Endothelial cell of umbilical vein (primary cell): ENCODE measurements around the gene TACR1. TPM values are rescaled to one million over a fixed set of nuclear protein-coding genes. Genes with fewer than 3 reads are reported as not detected.

Experiments used
- BruUV-seq: library from RNA; stranded (reverse); fragments of 400-500 nt; replicated peaks from 2 replicates; lab custom pipeline; 2021; lab: Mats Ljungman, UMichigan
- CTCF ChIA-PET: fragments of 300-600, 350-600 bp; sonication (Branson Sonifier 250); formaldehyde crosslinking; loops from one replicate; lab custom pipeline; 2021; ENCODE audit warnings: antibody characterized with exemption, inconsistent platforms; lab: Charles Lee
- POLR2A ChIA-PET: fragments of 300-600, 350-600 bp; sonication (Branson Sonifier 250); formaldehyde crosslinking; loops from one replicate; lab custom pipeline; 2021; ENCODE audit warnings: antibody characterized with exemption, inconsistent platforms; lab: Charles Lee
- DNase-seq: peaks from one replicate; pipeline ENCODE4 v3.0.0-alpha.2; 2011; ENCODE audit warnings: low read depth, low spot score
- FAIRE-seq: peaks from 2 replicates; lab custom pipeline; 2011; peaks lifted over from hg19 to GRCh38; lab: Jason Lieb, UNC
- H2AFZ ChIP-seq: 2 replicates; pipeline ENCODE4 v1.6.0; 2012; ENCODE audit warnings: low read depth, low read length, control low read depth, inconsistent platforms
- H3K27ac ChIP-seq: 2 replicates; pipeline ENCODE4 v1.5.1; 2011; ENCODE audit warnings: low read depth, mild to moderate bottlenecking, control low read depth, low read length, moderate library complexity; ENCODE audit not compliant: insufficient read depth
- H3K27me3 ChIP-seq, 2 experiments: 2 replicates each; pipeline versions ENCODE4 v1.6.0 to v1.6.1; 2011; ENCODE audit warnings: low read length in 2 of 2, mixed read lengths in 1 of 2; ENCODE audit not compliant: control insufficient read depth in 2 of 2, insufficient read depth in 2 of 2
- H3K36me3 ChIP-seq, 2 experiments: 2 replicates in 1 of 2; 3 replicates in 1 of 2; pipeline ENCODE4 v1.5.1; 2011; ENCODE audit warnings: low read length in 2 of 2, mild to moderate bottlenecking in 1 of 2, moderate library complexity in 1 of 2; ENCODE audit not compliant: control insufficient read depth in 2 of 2, insufficient read depth in 2 of 2; ENCODE audit errors: extremely low read depth in 1 of 2
- H3K4me1 ChIP-seq: 3 replicates; pipeline ENCODE4 v1.5.1; 2011; ENCODE audit warnings: mild to moderate bottlenecking, low read length; ENCODE audit not compliant: control insufficient read depth, insufficient read depth; ENCODE audit errors: extremely low read depth
- H3K4me2 ChIP-seq: 2 replicates; pipeline ENCODE4 v1.6.1; 2011; ENCODE audit warnings: low read length, control low read depth, mixed read lengths; ENCODE audit not compliant: insufficient read depth
- H3K4me3 ChIP-seq, 3 experiments: fragments of 200-600 bp in 1 of 3; sonication (generic), shearing (Covaris generic) in 1 of 3; replicated peaks in 1 of 3; 2 replicates each; pipeline ENCODE4 v1.5.1; 2011 to 2016; ENCODE audit warnings: control low read depth in 3 of 3, low read length in 3 of 3, mild to moderate bottlenecking in 2 of 3, inconsistent platforms in 1 of 3, low read depth in 1 of 3, moderate library complexity in 1 of 3; ENCODE audit not compliant: insufficient read depth in 1 of 3
- H3K79me2 ChIP-seq: 2 replicates; pipeline ENCODE4 v1.6.0; 2012; ENCODE audit warnings: low read length, inconsistent platforms; ENCODE audit not compliant: control insufficient read depth, insufficient read depth
- H3K9ac ChIP-seq: replicated peaks from 2 replicates; pipeline ENCODE3; 2011; ENCODE audit warnings: low read length, control low read depth; ENCODE audit not compliant: insufficient read depth; ENCODE audit errors: extremely low read depth
- H3K9me1 ChIP-seq: replicated peaks from 3 replicates; pipeline ENCODE4 v1.6.0; 2011; ENCODE audit warnings: mild to moderate bottlenecking, low read length; ENCODE audit not compliant: control insufficient read depth, insufficient read depth; ENCODE audit errors: extremely low read depth
- H3K9me3 ChIP-seq: replicated peaks from 2 replicates; pipeline ENCODE4 v1.5.1; 2012; ENCODE audit warnings: low read length, inconsistent platforms; ENCODE audit not compliant: control insufficient read depth, insufficient read depth
- H4K20me1 ChIP-seq: replicated peaks from 2 replicates; pipeline ENCODE3; 2011; ENCODE audit warnings: mild to moderate bottlenecking, low read length; ENCODE audit not compliant: control insufficient read depth, insufficient read depth; ENCODE audit errors: extremely low read depth
- EZH2 ChIP-seq: IDR thresholded peaks from 2 replicates; pipeline ENCODE4 v1.6.1; 2012; ENCODE audit warnings: borderline replicate concordance, low read depth, mild to moderate bottlenecking, moderate library complexity, low read length, inconsistent platforms; ENCODE audit not compliant: severe bottlenecking
- FOS ChIP-seq: IDR thresholded peaks from 2 replicates; pipeline ENCODE4 v1.6.1; 2011; ENCODE audit warnings: mild to moderate bottlenecking, low read length, moderate library complexity, borderline replicate concordance; ENCODE audit not compliant: insufficient read depth
- GATA2 ChIP-seq: IDR thresholded peaks from 2 replicates; pipeline ENCODE4 v1.7.0; 2011; ENCODE audit warnings: low read depth, mild to moderate bottlenecking, moderate library complexity, mixed read lengths, low read length; ENCODE audit not compliant: insufficient read length, insufficient read depth
- MYC ChIP-seq: IDR thresholded peaks from one replicate; pipeline ENCODE4 v1.6.1; 2011; ENCODE audit warnings: mild to moderate bottlenecking, low read depth, low read length
- POLR2AphosphoS5 ChIP-seq: IDR thresholded peaks from 2 replicates; pipeline ENCODE4 v1.6.1; 2012; ENCODE audit warnings: low read depth, mild to moderate bottlenecking, control low read depth, low read length, moderate library complexity; ENCODE audit not compliant: insufficient read depth
- dilution Hi-C: fragments of 300-500 bp; cut with MboI; formaldehyde crosslinking; loops from one replicate; pipeline ENCODE4 v1.15.0; 2019; ENCODE audit warnings: low sequenced_read_pairs; ENCODE audit not compliant: extremely low pct_ligation_motif_present
- intact Hi-C: fragments of 100-400 bp; cut with micrococcal nuclease; formaldehyde crosslinking; loops from one replicate; pipeline ENCODE4 v1.10.0; 2022
- polyA plus RNA-seq, 4 experiments: library from polyadenylated mRNA; depleted of rRNA in 3 of 4; stranded (reverse) in 3 of 4; unstranded in 1 of 4; fragments of >200 nt; gene quantifications; 2 replicates each; pipeline versions ENCODE4 v1.2.1 to v1.2.3, GENCODE V29; 2011 to 2012; ENCODE audit warnings: missing spikeins in 1 of 4
- total RNA-seq: library from RNA; stranded (reverse); gene quantifications from 2 replicates; pipeline ENCODE4 v1.2.3, GENCODE V29; 2021
- TF ChIP-seq, protein P1 (sequence below), 2 donors: IDR thresholded peaks; 1 replicate in 1 of 2; 2 replicates in 1 of 2; pipeline ENCODE4 v1.5.1; 2011; ENCODE audit warnings: low read length in 2 of 2, mild to moderate bottlenecking in 2 of 2, moderate library complexity in 2 of 2, control low read depth in 1 of 2, inconsistent platforms in 1 of 2, low read depth in 1 of 2; ENCODE audit not compliant: insufficient read depth in 1 of 2; ENCODE audit errors: extremely low read depth in 1 of 2

The TACR1 gene
- total and polyA plus RNA-seq, 2 donors (not counting 3 experiments of a cell fraction or from before 2014, with no cell fraction given) = not detected

DNA sequence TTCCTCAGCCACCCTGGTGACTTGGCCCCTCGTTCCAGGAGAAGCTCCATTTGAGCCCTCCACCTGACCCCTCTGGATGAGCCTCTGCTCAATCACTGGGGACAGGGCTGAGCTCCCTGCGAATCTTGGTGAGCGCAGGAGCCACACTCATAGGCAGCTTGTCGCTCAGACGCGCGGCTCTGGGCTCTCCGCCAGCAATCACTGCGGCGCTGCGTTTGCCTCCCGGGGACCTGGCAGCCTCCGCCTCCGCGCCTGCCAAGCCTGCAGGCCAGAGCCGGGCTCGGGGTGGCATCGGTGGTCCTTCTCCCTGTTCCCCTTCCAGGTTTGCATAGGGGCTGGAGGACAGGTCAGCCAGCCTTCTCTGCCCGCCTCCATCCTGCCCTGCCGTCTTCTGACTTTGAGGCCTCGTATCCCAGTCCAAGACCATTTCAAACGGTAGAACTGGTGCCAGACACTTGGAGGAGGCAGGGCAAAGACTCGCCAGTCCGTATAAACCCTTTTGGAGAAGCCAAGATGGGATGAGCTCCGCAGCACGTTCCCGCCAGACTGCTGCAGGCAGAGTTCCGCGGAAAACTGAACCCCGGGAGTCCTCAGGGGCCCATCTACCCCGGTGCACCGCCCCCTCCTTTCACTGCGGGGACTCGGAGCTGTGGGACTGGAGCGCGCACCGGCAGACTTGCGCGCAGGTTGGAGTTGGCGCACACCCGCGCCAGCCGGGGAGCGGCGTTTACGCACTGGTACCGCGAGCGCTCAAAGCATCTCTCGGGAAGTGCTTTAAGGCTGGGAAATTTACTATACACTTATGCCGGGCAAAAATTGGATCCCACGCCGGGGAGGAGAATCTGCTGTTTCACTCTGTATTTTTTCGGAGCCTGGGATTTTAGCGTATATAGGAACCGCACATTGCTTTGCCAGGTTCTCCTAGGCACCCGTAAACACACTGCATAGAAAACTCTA is 1.1 kb upstream of the TACR1 start:
- ChIA-PET POLR2A (no interaction called here), CTCF (interaction anchor here (1.1 to 1.7 kb wide), 5 partner anchors 16 to 427 kb away, joined by 3 to 7 read pairs (median 4); no protein-coding TSS in a partner anchor)
- no peaks in the 10 kb centered on the region for H3K4me1 ChIP-seq
- TF ChIP-seq POLR2AphosphoS5 (no peak), MYC (no peak), FOS (no peak), EZH2 (peak; percentile 20), GATA2 (no peak)
- TF ChIP-seq, protein P1, sequence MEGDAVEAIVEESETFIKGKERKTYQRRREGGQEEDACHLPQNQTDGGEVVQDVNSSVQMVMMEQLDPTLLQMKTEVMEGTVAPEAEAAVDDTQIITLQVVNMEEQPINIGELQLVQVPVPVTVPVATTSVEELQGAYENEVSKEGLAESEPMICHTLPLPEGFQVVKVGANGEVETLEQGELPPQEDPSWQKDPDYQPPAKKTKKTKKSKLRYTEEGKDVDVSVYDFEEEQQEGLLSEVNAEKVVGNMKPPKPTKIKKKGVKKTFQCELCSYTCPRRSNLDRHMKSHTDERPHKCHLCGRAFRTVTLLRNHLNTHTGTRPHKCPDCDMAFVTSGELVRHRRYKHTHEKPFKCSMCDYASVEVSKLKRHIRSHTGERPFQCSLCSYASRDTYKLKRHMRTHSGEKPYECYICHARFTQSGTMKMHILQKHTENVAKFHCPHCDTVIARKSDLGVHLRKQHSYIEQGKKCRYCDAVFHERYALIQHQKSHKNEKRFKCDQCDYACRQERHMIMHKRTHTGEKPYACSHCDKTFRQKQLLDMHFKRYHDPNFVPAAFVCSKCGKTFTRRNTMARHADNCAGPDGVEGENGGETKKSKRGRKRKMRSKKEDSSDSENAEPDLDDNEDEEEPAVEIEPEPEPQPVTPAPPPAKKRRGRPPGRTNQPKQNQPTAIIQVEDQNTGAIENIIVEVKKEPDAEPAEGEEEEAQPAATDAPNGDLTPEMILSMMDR (IDR thresholded peaks at IDR 0.05; ENCODE audit: extremely low read depth in 1 of 2, insufficient read depth in 1 of 2, low read depth in 1 of 2, low read length in 2 of 2) = no peak
- no peak overlapping the region for H3K9ac ChIP-seq
- dilution Hi-C loops = no loop called here
- intact Hi-C loops = no loop called here
- no TSS peak for BruUV-seq
- H3K27me3 ChIP-seq = peaks cover 54 to 60% of the 10 kb centered on the region in 2 experiments
- H3K4me3 ChIP-seq = no peak overlapping the region
- H3K27ac ChIP-seq = no peak overlapping the region
- no peak overlapping the region for H2AFZ ChIP-seq
- DNase-seq = peak; percentile 9
- H3K9me1 ChIP-seq = no peaks in the 10 kb centered on the region
- no peaks in the 10 kb centered on the region for H3K9me3 ChIP-seq
- H3K79me2 ChIP-seq = no peaks in the 10 kb centered on the region
- no peak for FAIRE-seq
- no peak overlapping the region for H3K4me2 ChIP-seq
- H3K36me3 ChIP-seq = no peaks in the 10 kb centered on the region
- H4K20me1 ChIP-seq = no peaks in the 10 kb centered on the region
